Uterus (tissue), 2 donors: ENCODE results near the gene GNA14.

ENCODE experiments used
- CTCF ChIP-seq, 4 experiments: fragments of 200-600 bp in 2 of 4; fragments of 450-650 bp in 2 of 4; sonication (generic) in 2 of 4; IDR thresholded peaks; one replicate each; pipeline ENCODE4 v1.5.1; 2016 to 2019; ENCODE audit warnings: antibody characterized with exemption in 4 of 4, mild to moderate bottlenecking in 2 of 4, moderate library complexity in 1 of 4
- POLR2A ChIP-seq, 2 donors: fragments of 450-650 bp; IDR thresholded peaks; one replicate each; pipeline ENCODE4 v1.6.1; 2016; ENCODE audit warnings: antibody characterized with exemption in 2 of 2, mild to moderate bottlenecking in 1 of 2, moderate library complexity in 1 of 2

GRCh38 chr9:77575785-77576184, 72.3 kb downstream of the GNA14 start:
- no peak for TF ChIP-seq CTCF (IDR thresholded peaks at IDR 0.05)
- no peak for TF ChIP-seq POLR2A (IDR thresholded peaks at IDR 0.05)
